Measurements from ENCODE around the gene SIK2.

Gene SIK2

GRCh38 chr11:111719379-111719778 is 117.1 kb downstream of the SIK2 start:
- DNase-seq (ENCODE audit: low read depth in 1 of 2, low spot score in 1 of 2), result no peak
- Histone ChIP-seq H3K27ac (replicated peaks) (no peak overlapping the region), H3K27me3 (ENCODE audit: insufficient read depth, poor library complexity, severe bottlenecking) (no peaks in the 10 kb centered on the region), H3K4me3 (replicated peaks; ENCODE audit: insufficient read depth, low read length) (no peak overlapping the region)
- TF ChIP-seq GABPA (IDR thresholded peaks at IDR 0.05; ENCODE audit: low read depth), result no peak
- no peak for TF ChIP-seq SPI1 (IDR thresholded peaks at IDR 0.05; ENCODE audit: borderline replicate concordance, low read depth)
- no peak for TF ChIP-seq REST (IDR thresholded peaks at IDR 0.05; ENCODE audit: insufficient replicate concordance, low read depth)
- TF ChIP-seq CTCF (IDR thresholded peaks at IDR 0.05; ENCODE audit: insufficient read depth, low read length), result no peak
- TF ChIP-seq POLR2AphosphoS5 (IDR thresholded peaks at IDR 0.05; ENCODE audit: low read depth), result no peak

GRCh38 chr11:111720801-111721494 is 118.7 kb downstream of the SIK2 start:
- Histone ChIP-seq H3K27me3 (ENCODE audit: insufficient read depth, poor library complexity, severe bottlenecking) (no peaks in the 10 kb centered on the region), H3K4me3 (replicated peaks; ENCODE audit: insufficient read depth, low read length) (no peak overlapping the region), H3K27ac (replicated peaks) (no peak overlapping the region)
- TF ChIP-seq POLR2AphosphoS5 (IDR thresholded peaks at IDR 0.05; ENCODE audit: low read depth) (no peak), GABPA (IDR thresholded peaks at IDR 0.05; ENCODE audit: low read depth) (no peak), CTCF (IDR thresholded peaks at IDR 0.05; ENCODE audit: insufficient read depth, low read length) (no peak), REST (IDR thresholded peaks at IDR 0.05; ENCODE audit: insufficient replicate concordance, low read depth) (no peak), SPI1 (IDR thresholded peaks at IDR 0.05; ENCODE audit: borderline replicate concordance, low read depth) (no peak)
- DNase-seq (ENCODE audit: low read depth in 1 of 2, low spot score in 1 of 2), result no peak

- no peaks in the 10 kb centered on the region for H3K27me3 ChIP-seq (ENCODE audit: insufficient read depth, poor library complexity, severe bottlenecking)
- no peak overlapping the region for H3K4me3 ChIP-seq (replicated peaks; ENCODE audit: insufficient read depth, low read length)
- DNase-seq (ENCODE audit: low read depth in 1 of 2, low spot score in 1 of 2), result no peak
- TF ChIP-seq GABPA (IDR thresholded peaks at IDR 0.05; ENCODE audit: low read depth) (no peak), CTCF (IDR thresholded peaks at IDR 0.05; ENCODE audit: insufficient read depth, low read length) (no peak), REST (IDR thresholded peaks at IDR 0.05; ENCODE audit: insufficient replicate concordance, low read depth) (no peak), SPI1 (IDR thresholded peaks at IDR 0.05; ENCODE audit: borderline replicate concordance, low read depth) (no peak), POLR2AphosphoS5 (IDR thresholded peaks at IDR 0.05; ENCODE audit: low read depth) (no peak)
- no peak overlapping the region for H3K27ac ChIP-seq (replicated peaks)
Measured at GRCh38 chr11:111722501-111722900, 120.3 kb downstream of the SIK2 start.
